MM.1S (cell line): ENCODE results near the gene ISY1.

Source experiments
- CTCF ChIP-seq: fragments of 300-600 bp; sonication (generic); IDR thresholded peaks from 2 replicates; pipeline ENCODE4 v1.5.1; 2016; ENCODE audit warnings: antibody characterized with exemption, low read length, mixed read lengths
- EZH2 ChIP-seq: fragments of 300-600 bp; sonication (generic); optimal IDR thresholded peaks from 2 replicates; pipeline ENCODE3; 2017; ENCODE audit warnings: low read depth, mild to moderate bottlenecking, antibody characterized with exemption, low read length, mixed read lengths
- EZH2phosphoT487 ChIP-seq: fragments of 300-600 bp; sonication (generic); IDR thresholded peaks from 2 replicates; pipeline ENCODE4 v1.6.1; 2018; ENCODE audit warnings: antibody characterized with exemption, low read length

- TF ChIP-seq CTCF (no peak), EZH2 (no peak), EZH2phosphoT487 (no peak)
Observed at GRCh38 chr3:129104498-129105079, 56.3 kb downstream of the ISY1 start.
